ENCODE data around the gene CDC42EP5. TPM values are rescaled to one million over a fixed set of nuclear protein-coding genes. Genes with fewer than 3 reads are reported as not detected.

The CDC42EP5 gene
- polyA plus RNA-seq, 1 of the 3 experiments (the other 2 are of a cell fraction): 13.5 TPM

GRCh38 chr19:54485851-54486250 is 12.8 kb upstream of the CDC42EP5 start:
- Histone ChIP-seq H3K36me3 (replicated peaks in 1 of 2; ENCODE audit: control insufficient read depth in 1 of 2, insufficient read depth in 2 of 2, low read length in 1 of 2) (no peaks in the 10 kb centered on the region), H3K9me3 (no peaks in the 10 kb centered on the region), H2AFZ (ENCODE audit: low read depth) (no peak overlapping the region), H4K20me1 (ENCODE audit: insufficient read depth) (no peaks in the 10 kb centered on the region), H3K27me3 (ENCODE audit: insufficient read depth) (peaks cover 56% of the 10 kb centered on the region), H3K9ac (no peak overlapping the region), H3K4me3 (ENCODE audit: low read depth in 2 of 2, low read length in 1 of 2) (no peak overlapping the region), H3K27ac (ENCODE audit: low read depth in 2 of 2, low read length in 1 of 2) (no peak overlapping the region), H3K4me2 (no peak overlapping the region), H3K4me1 (ENCODE audit: control insufficient read depth in 1 of 2, insufficient read depth in 2 of 2, low read depth in 1 of 2, low read length in 1 of 2) (no peaks in the 10 kb centered on the region), H3K79me2 (ENCODE audit: insufficient read depth) (no peaks in the 10 kb centered on the region), H3K9me2 (no peaks in the 10 kb centered on the region), H3F3A (replicated peaks; ENCODE audit: insufficient read depth) (no peaks in the 10 kb centered on the region)
- ChIA-PET CTCF (no interaction called here), POLR2A (no interaction called here)
- no peak for DNase-seq
- TF ChIP-seq FOXM1 (IDR thresholded peaks at IDR 0.05; ENCODE audit: low read depth): no peak
- TF ChIP-seq TCF12 (IDR thresholded peaks at IDR 0.05): no peak
- no peak for TF ChIP-seq RFX5 (IDR thresholded peaks at IDR 0.05; ENCODE audit: low read length)
- no peak for TF ChIP-seq MAX (IDR thresholded peaks at IDR 0.05; ENCODE audit: low read depth)
- TF ChIP-seq JUND (IDR thresholded peaks at IDR 0.05): no peak
- TF ChIP-seq ELF1 (IDR thresholded peaks at IDR 0.05): no peak
- no peak for TF ChIP-seq USF1 (IDR thresholded peaks at IDR 0.05; ENCODE audit: borderline replicate concordance, low read depth)
- no peak for TF ChIP-seq IRF3 (IDR thresholded peaks at IDR 0.05; ENCODE audit: low read depth, low read length)
- TF ChIP-seq SIN3A (IDR thresholded peaks at IDR 0.05; ENCODE audit: borderline replicate concordance, low read depth, low read length): no peak
- 36% methylated on average over 5 of the region's 5 CpGs for WGBS (ENCODE audit: low lambda C conversion rate)

- DNase-seq: no peak
- no peaks in the 10 kb centered on the region for H3K9me3 ChIP-seq
- no peak overlapping the region for H3K27ac ChIP-seq (ENCODE audit: low read depth in 2 of 2, low read length in 1 of 2)
- peaks cover 55% of the 10 kb centered on the region for H3K27me3 ChIP-seq (ENCODE audit: insufficient read depth)
- whole genome bisulfite sequencing (ENCODE audit: low lambda C conversion rate): 11% methylated on average over 10 of the region's 10 CpGs
- H2AFZ ChIP-seq (ENCODE audit: low read depth): no peak overlapping the region
- H3K4me2 ChIP-seq: no peak overlapping the region
- no peaks in the 10 kb centered on the region for H3K4me1 ChIP-seq (ENCODE audit: control insufficient read depth in 1 of 2, insufficient read depth in 2 of 2, low read depth in 1 of 2, low read length in 1 of 2)
- H4K20me1 ChIP-seq (ENCODE audit: insufficient read depth): no peaks in the 10 kb centered on the region
- TF ChIP-seq CTCF (IDR thresholded peaks at IDR 0.05): no peak
- no peaks in the 10 kb centered on the region for H3K9me2 ChIP-seq
- no peaks in the 10 kb centered on the region for H3K79me2 ChIP-seq (ENCODE audit: insufficient read depth)
- peaks cover 5% of the 10 kb centered on the region for H3F3A ChIP-seq (replicated peaks; ENCODE audit: insufficient read depth)
- no peak overlapping the region for H3K9ac ChIP-seq
- ChIA-PET POLR2A (no interaction called here), CTCF (no interaction called here)
- no peak overlapping the region for H3K4me3 ChIP-seq (ENCODE audit: low read depth in 2 of 2, low read length in 1 of 2)
- H3K36me3 ChIP-seq (replicated peaks in 1 of 2; ENCODE audit: control insufficient read depth in 1 of 2, insufficient read depth in 2 of 2, low read length in 1 of 2): no peaks in the 10 kb centered on the region
Observed at GRCh38 chr19:54484451-54484850, 11.4 kb upstream of the CDC42EP5 start.
